Measurements from ENCODE around the gene NECTIN1.

NECTIN1 gene

DNA sequence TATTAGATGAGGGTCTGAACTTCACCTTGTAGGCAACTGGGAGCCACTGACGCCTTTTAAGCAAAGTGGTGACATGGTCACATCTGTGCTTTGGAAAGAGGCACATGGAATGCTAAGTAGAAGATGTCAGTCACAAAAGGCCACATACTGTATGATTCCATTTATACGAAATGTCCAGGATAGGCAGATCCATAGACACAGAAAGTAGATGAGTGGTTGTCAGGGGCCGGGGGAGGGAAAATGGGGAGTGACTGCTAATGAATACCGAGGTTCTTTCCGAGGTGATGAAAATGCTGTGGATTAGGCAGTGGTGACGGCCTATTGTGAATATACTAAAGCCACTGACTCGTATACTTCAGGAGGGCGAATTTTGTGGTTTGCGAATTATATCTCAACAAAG lies 20.6 kb downstream of the NECTIN1 start:
- TF ChIP-seq, protein P1, sequence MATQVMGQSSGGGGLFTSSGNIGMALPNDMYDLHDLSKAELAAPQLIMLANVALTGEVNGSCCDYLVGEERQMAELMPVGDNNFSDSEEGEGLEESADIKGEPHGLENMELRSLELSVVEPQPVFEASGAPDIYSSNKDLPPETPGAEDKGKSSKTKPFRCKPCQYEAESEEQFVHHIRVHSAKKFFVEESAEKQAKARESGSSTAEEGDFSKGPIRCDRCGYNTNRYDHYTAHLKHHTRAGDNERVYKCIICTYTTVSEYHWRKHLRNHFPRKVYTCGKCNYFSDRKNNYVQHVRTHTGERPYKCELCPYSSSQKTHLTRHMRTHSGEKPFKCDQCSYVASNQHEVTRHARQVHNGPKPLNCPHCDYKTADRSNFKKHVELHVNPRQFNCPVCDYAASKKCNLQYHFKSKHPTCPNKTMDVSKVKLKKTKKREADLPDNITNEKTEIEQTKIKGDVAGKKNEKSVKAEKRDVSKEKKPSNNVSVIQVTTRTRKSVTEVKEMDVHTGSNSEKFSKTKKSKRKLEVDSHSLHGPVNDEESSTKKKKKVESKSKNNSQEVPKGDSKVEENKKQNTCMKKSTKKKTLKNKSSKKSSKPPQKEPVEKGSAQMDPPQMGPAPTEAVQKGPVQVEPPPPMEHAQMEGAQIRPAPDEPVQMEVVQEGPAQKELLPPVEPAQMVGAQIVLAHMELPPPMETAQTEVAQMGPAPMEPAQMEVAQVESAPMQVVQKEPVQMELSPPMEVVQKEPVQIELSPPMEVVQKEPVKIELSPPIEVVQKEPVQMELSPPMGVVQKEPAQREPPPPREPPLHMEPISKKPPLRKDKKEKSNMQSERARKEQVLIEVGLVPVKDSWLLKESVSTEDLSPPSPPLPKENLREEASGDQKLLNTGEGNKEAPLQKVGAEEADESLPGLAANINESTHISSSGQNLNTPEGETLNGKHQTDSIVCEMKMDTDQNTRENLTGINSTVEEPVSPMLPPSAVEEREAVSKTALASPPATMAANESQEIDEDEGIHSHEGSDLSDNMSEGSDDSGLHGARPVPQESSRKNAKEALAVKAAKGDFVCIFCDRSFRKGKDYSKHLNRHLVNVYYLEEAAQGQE (IDR thresholded peaks at IDR 0.05; ENCODE audit: insufficient replicate concordance, low read depth): no peak
- no peak for TF ChIP-seq GABPA (IDR thresholded peaks at IDR 0.05; ENCODE audit: low read depth)
- TF ChIP-seq, protein P2, sequence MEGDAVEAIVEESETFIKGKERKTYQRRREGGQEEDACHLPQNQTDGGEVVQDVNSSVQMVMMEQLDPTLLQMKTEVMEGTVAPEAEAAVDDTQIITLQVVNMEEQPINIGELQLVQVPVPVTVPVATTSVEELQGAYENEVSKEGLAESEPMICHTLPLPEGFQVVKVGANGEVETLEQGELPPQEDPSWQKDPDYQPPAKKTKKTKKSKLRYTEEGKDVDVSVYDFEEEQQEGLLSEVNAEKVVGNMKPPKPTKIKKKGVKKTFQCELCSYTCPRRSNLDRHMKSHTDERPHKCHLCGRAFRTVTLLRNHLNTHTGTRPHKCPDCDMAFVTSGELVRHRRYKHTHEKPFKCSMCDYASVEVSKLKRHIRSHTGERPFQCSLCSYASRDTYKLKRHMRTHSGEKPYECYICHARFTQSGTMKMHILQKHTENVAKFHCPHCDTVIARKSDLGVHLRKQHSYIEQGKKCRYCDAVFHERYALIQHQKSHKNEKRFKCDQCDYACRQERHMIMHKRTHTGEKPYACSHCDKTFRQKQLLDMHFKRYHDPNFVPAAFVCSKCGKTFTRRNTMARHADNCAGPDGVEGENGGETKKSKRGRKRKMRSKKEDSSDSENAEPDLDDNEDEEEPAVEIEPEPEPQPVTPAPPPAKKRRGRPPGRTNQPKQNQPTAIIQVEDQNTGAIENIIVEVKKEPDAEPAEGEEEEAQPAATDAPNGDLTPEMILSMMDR (IDR thresholded peaks at IDR 0.05; ENCODE audit: insufficient read depth, low read length): no peak
- TF ChIP-seq SPI1 (IDR thresholded peaks at IDR 0.05; ENCODE audit: borderline replicate concordance, low read depth): no peak
- H3K4me3 ChIP-seq (replicated peaks; ENCODE audit: insufficient read depth, low read length): no peak overlapping the region
- H3K27me3 ChIP-seq (ENCODE audit: insufficient read depth, poor library complexity, severe bottlenecking): no peaks in the 10 kb centered on the region
- DNase-seq (ENCODE audit: low read depth in 1 of 2, low spot score in 1 of 2): no peak
- H3K27ac ChIP-seq (replicated peaks): no peak overlapping the region

DNA sequence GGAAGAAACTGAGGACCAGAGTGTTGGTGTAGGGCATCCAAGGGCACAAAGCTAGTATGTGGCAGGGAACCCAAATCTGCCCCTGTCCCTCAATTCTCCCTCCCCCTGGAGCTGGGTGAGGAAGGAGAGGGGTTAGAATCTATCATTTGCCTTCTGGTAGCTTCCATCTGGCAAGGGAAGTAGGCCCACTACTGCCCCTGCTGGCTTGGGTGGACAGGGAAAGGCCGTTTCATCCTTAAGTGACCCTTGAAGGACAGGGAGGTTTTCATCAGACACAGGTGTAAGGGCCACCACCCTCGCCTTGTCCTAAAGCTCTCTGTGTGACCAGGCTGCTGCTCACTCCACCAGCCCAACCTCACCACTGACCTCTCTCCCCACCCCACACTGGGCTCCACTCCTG lies 22.1 kb downstream of the NECTIN1 start:
- Histone ChIP-seq H3K4me3 (replicated peaks; ENCODE audit: insufficient read depth, low read length) (no peak overlapping the region), H3K27ac (replicated peaks) (no peak overlapping the region), H3K27me3 (ENCODE audit: insufficient read depth, poor library complexity, severe bottlenecking) (no peaks in the 10 kb centered on the region)
- TF ChIP-seq, protein P2 (IDR thresholded peaks at IDR 0.05; ENCODE audit: insufficient read depth, low read length): no peak
- TF ChIP-seq GABPA (IDR thresholded peaks at IDR 0.05; ENCODE audit: low read depth) (no peak), POLR2AphosphoS5 (IDR thresholded peaks at IDR 0.05; ENCODE audit: low read depth) (no peak)
- DNase-seq (ENCODE audit: low read depth in 1 of 2, low spot score in 1 of 2): no peak

DNA sequence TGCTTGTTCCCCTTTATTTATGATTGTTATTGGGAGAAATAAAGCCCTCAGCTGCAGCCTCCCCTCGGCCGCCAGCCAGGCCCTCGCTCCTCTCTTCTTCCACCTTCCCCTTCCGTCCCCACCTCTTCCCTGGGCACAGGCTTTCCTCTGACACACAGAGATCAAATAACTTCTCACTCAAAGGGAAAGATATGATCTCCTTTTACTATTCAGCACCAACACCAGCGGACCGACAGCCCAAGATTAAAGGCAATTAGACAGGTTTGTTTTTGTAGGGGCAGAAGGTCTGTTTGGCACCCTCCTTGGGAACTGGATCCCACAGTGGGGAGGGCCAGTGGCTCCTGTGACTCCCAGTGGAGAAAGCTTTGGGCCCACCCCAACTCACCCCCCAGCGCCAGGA lies 23.0 kb downstream of the NECTIN1 start:
- no peak overlapping the region for H3K4me3 ChIP-seq (replicated peaks; ENCODE audit: insufficient read depth, low read length)
- TF ChIP-seq, protein P2 (IDR thresholded peaks at IDR 0.05; ENCODE audit: insufficient read depth, low read length): no peak
- TF ChIP-seq, protein P1 (IDR thresholded peaks at IDR 0.05; ENCODE audit: insufficient replicate concordance, low read depth): peak; percentile 87
- DNase-seq (ENCODE audit: low read depth in 1 of 2, low spot score in 1 of 2): no peak
- no peak overlapping the region for H3K27ac ChIP-seq (replicated peaks)
- H3K27me3 ChIP-seq (ENCODE audit: insufficient read depth, poor library complexity, severe bottlenecking): no peaks in the 10 kb centered on the region

DNA sequence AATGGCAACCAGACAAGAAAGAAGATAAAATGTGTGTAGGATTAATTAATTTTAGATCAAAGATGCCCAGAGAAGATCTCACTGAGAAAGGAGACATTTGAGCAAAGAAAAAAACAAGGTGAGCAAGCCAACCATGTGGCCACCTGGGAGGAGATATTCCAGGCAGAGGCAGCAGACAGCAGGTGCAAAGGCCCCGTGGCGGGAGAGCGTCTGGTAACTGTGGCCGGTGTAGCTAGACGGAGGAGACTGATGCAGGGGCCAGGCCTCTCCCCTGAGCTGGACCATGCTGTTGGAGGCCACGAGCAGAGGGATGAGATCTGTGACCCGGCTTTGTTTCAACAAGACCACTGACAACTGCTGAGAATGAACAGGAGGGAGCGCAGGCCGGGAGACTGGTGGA lies 23.6 kb downstream of the NECTIN1 start:
- DNase-seq (ENCODE audit: low read depth in 1 of 2, low spot score in 1 of 2): no peak
- TF ChIP-seq GABPA (IDR thresholded peaks at IDR 0.05; ENCODE audit: low read depth): no peak
- TF ChIP-seq, protein P1 (IDR thresholded peaks at IDR 0.05; ENCODE audit: insufficient replicate concordance, low read depth): no peak
- Histone ChIP-seq H3K4me3 (replicated peaks; ENCODE audit: insufficient read depth, low read length) (no peak overlapping the region), H3K27ac (replicated peaks) (no peak overlapping the region), H3K27me3 (ENCODE audit: insufficient read depth, poor library complexity, severe bottlenecking) (no peaks in the 10 kb centered on the region)
